ENCODE data around the gene GCG. TPM values are rescaled to one million over a fixed set of nuclear protein-coding genes. Genes with fewer than 3 reads are reported as not detected.

Gene GCG
- polyA plus RNA-seq, 1 donor from 2014 or later = not detected

GRCh38 chr2:162166174-162166573, 14.1 kb upstream of the GCG start:
- Histone ChIP-seq H3F3A (ENCODE audit: insufficient read depth, low read length, poor library complexity, severe bottlenecking) (no peaks in the 10 kb centered on the region), H3K27ac (ENCODE audit: low read length) (no peak overlapping the region), H3K9me3 (ENCODE audit: low read length) (no peaks in the 10 kb centered on the region), H2AFZ (ENCODE audit: low read depth, low read length) (no peak overlapping the region), H3K27me3 (ENCODE audit: insufficient read depth, low read depth, low read length) (no peaks in the 10 kb centered on the region), H3K4me3 (ENCODE audit: low read length) (no peak overlapping the region), H3K4me2 (ENCODE audit: low read length) (no peak overlapping the region), H3K79me2 (replicated peaks; ENCODE audit: insufficient read depth, low read length) (no peaks in the 10 kb centered on the region), H3K36me3 (ENCODE audit: insufficient read depth, low read length) (no peaks in the 10 kb centered on the region), H3K9me2 (ENCODE audit: insufficient read depth, low read length) (no peaks in the 10 kb centered on the region), H3K9ac (ENCODE audit: low read length) (no peak overlapping the region), H4K20me1 (ENCODE audit: insufficient read depth) (no peaks in the 10 kb centered on the region)
- TF ChIP-seq POLR2AphosphoS5 (IDR thresholded peaks at IDR 0.05) (no peak), SMC3 (conservative IDR thresholded peaks at IDR 0.05; ENCODE audit: poor library complexity) (no peak), RAD21 (conservative IDR thresholded peaks at IDR 0.05) (no peak), TAF1 (IDR thresholded peaks at IDR 0.05; ENCODE audit: low read depth) (no peak), EP300 (conservative IDR thresholded peaks at IDR 0.05; ENCODE audit: poor library complexity, severe bottlenecking) (no peak), REST (IDR thresholded peaks at IDR 0.05; ENCODE audit: borderline replicate concordance) (no peak), MXI1 (conservative IDR thresholded peaks at IDR 0.05; ENCODE audit: poor library complexity, severe bottlenecking) (no peak), EZH2 (IDR thresholded peaks at IDR 0.05; ENCODE audit: borderline replicate concordance, insufficient read depth, low read length, poor library complexity, severe bottlenecking) (no peak), CTCF (IDR thresholded peaks at IDR 0.05; ENCODE audit: poor library complexity, severe bottlenecking) (no peak)

GRCh38 chr2:162164802-162165201, 12.8 kb upstream of the GCG start:
- H3K4me3 ChIP-seq (ENCODE audit: low read length) = no peak overlapping the region
- no peak overlapping the region for H3K9ac ChIP-seq (ENCODE audit: low read length)
- H3F3A ChIP-seq (ENCODE audit: insufficient read depth, low read length, poor library complexity, severe bottlenecking) = no peaks in the 10 kb centered on the region
- TF ChIP-seq MXI1 (conservative IDR thresholded peaks at IDR 0.05; ENCODE audit: poor library complexity, severe bottlenecking) (no peak), REST (IDR thresholded peaks at IDR 0.05; ENCODE audit: borderline replicate concordance) (no peak), CTCF (IDR thresholded peaks at IDR 0.05; ENCODE audit: poor library complexity, severe bottlenecking) (no peak), RAD21 (conservative IDR thresholded peaks at IDR 0.05) (no peak)
- H3K27me3 ChIP-seq (ENCODE audit: insufficient read depth, low read depth, low read length) = no peaks in the 10 kb centered on the region
- H3K36me3 ChIP-seq (ENCODE audit: insufficient read depth, low read length) = no peaks in the 10 kb centered on the region
- H3K27ac ChIP-seq (ENCODE audit: low read length) = no peak overlapping the region
- no peaks in the 10 kb centered on the region for H3K9me2 ChIP-seq (ENCODE audit: insufficient read depth, low read length)
- H3K9me3 ChIP-seq (ENCODE audit: low read length) = no peaks in the 10 kb centered on the region
- no peaks in the 10 kb centered on the region for H3K79me2 ChIP-seq (replicated peaks; ENCODE audit: insufficient read depth, low read length)
- H4K20me1 ChIP-seq (ENCODE audit: insufficient read depth) = no peaks in the 10 kb centered on the region
- no peak overlapping the region for H3K4me2 ChIP-seq (ENCODE audit: low read length)
- H2AFZ ChIP-seq (ENCODE audit: low read depth, low read length) = no peak overlapping the region

All from neural cell (in vitro differentiated cells).